Kidney capillary endothelial cell (primary cell): ENCODE measurements around the gene CEACAM7.
"Not testable (repeated sequence)": the region's sequence is repeated elsewhere in the genome, so short reads cannot be mapped to it uniquely, and the experiment has no call there.

Experiments
- DNase-seq: peaks from one replicate; pipeline ENCODE4 v3.0.0-alpha.2; 2018; ENCODE audit warnings: low spot score

The CEACAM7 gene

GRCh38 chr19:41688098-41688497 is at the start of gene CEACAM7:
Gene CEACAM7 (minus strand): TSS chr19:41688270. CDS start chr19:41688165, 105 bp downstream.
- no peak for DNase-seq

- no peak for DNase-seq
Observed at GRCh38 chr19:41735071-41735600, 47.1 kb upstream of the CEACAM7 start.

GRCh38 chr19:41734585-41734984 is 46.5 kb upstream of the CEACAM7 start:
- DNase-seq, result no peak

- DNase-seq, result no peak
Observed at GRCh38 chr19:41734156-41734555, 46.1 kb upstream of the CEACAM7 start.

- no peak for DNase-seq
Observed at GRCh38 chr19:41726493-41726892, 38.4 kb upstream of the CEACAM7 start.

GRCh38 chr19:41720103-41720502 is 32.0 kb upstream of the CEACAM7 start:
- no peak for DNase-seq

GRCh38 chr19:41718761-41719160 is 30.7 kb upstream of the CEACAM7 start:
- no peak for DNase-seq

GRCh38 chr19:41714598-41714997 is 26.5 kb upstream of the CEACAM7 start:
- no peak for DNase-seq

GRCh38 chr19:41711376-41712261 is 23.5 kb upstream of the CEACAM7 start:
- DNase-seq, result no peak

- no peak for DNase-seq
Observed at GRCh38 chr19:41709951-41710645, 22.0 kb upstream of the CEACAM7 start.

GRCh38 chr19:41709516-41709915 is 21.4 kb upstream of the CEACAM7 start:
- not testable (repeated sequence) for DNase-seq

- no peak for DNase-seq
Observed at GRCh38 chr19:41708481-41708880, 20.4 kb upstream of the CEACAM7 start, which contains the start of gene CEACAM5. Gene CEACAM5 (plus strand): TSS chr19:41708626. CDS start chr19:41708732, 106 bp downstream.

- DNase-seq, result no peak
Observed at GRCh38 chr19:41707871-41708371, 19.9 kb upstream of the CEACAM7 start.

GRCh38 chr19:41707502-41707812 is 19.4 kb upstream of the CEACAM7 start:
- no peak for DNase-seq

GRCh38 chr19:41706741-41707501 is 18.9 kb upstream of the CEACAM7 start:
- DNase-seq, result peak; percentile 33

GRCh38 chr19:41705393-41706174 is 17.5 kb upstream of the CEACAM7 start:
- no peak for DNase-seq

GRCh38 chr19:41703602-41704293 is 15.7 kb upstream of the CEACAM7 start:
- DNase-seq, result no peak

- DNase-seq, result no peak
Observed at GRCh38 chr19:41702171-41702651, 14.1 kb upstream of the CEACAM7 start.

- DNase-seq, result no peak
Observed at GRCh38 chr19:41701401-41702075, 13.5 kb upstream of the CEACAM7 start.
